Testis (tissue), 3 donors: ENCODE measurements around the gene MAGEA9B. TPM values are rescaled to one million over a fixed set of nuclear protein-coding genes. Genes with fewer than 3 reads are reported as not detected.
A peak's percentile ranks its signal among the peaks of the same experiment; 100 is the strongest.
"Not testable (repeated sequence)": the region's sequence is repeated elsewhere in the genome, so short reads cannot be mapped to it uniquely, and the experiment has no call there.

ENCODE experiments used
- DNase-seq: peaks from one replicate; pipeline ENCODE4 v3.0.0-alpha.2; 2019
- H3K27ac ChIP-seq, 2 donors: fragments of 200-600 bp; sonication (generic); one replicate each; pipeline ENCODE4 v1.5.1; 2019
- H3K27me3 ChIP-seq: fragments of 200-600 bp; sonication (generic); one replicate; pipeline ENCODE4 v1.5.1; 2019
- H3K36me3 ChIP-seq: fragments of 200-600 bp; sonication (generic); one replicate; pipeline ENCODE4 v1.5.1; 2017; ENCODE audit warnings: low read depth; ENCODE audit errors: missing control alignments
- H3K4me1 ChIP-seq: fragments of 200-600 bp; sonication (generic); one replicate; pipeline ENCODE4 v1.5.1; 2019
- H3K4me3 ChIP-seq, 2 donors: fragments of 200-600 bp; sonication (generic); one replicate each; pipeline ENCODE4 v1.5.1; 2017 to 2019
- H3K9me3 ChIP-seq: fragments of 200-600 bp; sonication (generic); one replicate; pipeline ENCODE4 v1.5.1; 2017
- POLR2A ChIP-seq: fragments of 450-650 bp; IDR thresholded peaks from one replicate; pipeline ENCODE4 v1.6.1; 2017; ENCODE audit warnings: antibody characterized with exemption, mild to moderate bottlenecking, moderate library complexity
- WGBS, 2 donors: methylation state at CpG; one replicate each; pipeline ENCODE4 v1.1.5; 2018; 5-methylcytosine and 5-hydroxymethylcytosine counted together
- intact Hi-C: fragments of 100-400 bp; cut with DNase I; formaldehyde crosslinking; loops from one replicate; pipeline ENCODE4 v1.15.1; 2023; ENCODE audit warnings: low total_unique reads
- polyA plus RNA-seq: library from polyadenylated mRNA; stranded (reverse); fragments of 350-450 nt; fragmentation: Illumina TruSeq; extraction: RNeasy Lipid Tissue Mini Kit (QIAGEN cat#74804); gene quantifications from one replicate; pipeline ENCODE4 v1.2.3, GENCODE V29; 2014; ENCODE audit warnings: low read depth, low replicate concordance; ENCODE audit not compliant: insufficient read depth
- total RNA-seq, 2 donors: library from RNA; depleted of rRNA; stranded (reverse); fragments of >200 nt; gene quantifications; one replicate each; pipeline ENCODE4 v1.2.3, GENCODE V29; 2016
- TF ChIP-seq, protein P1 (sequence below), 3 experiments: fragments of 450-650 bp in 2 of 3; fragments of 200-600 bp in 1 of 3; sonication (generic) in 1 of 3; IDR thresholded peaks; one replicate each; pipeline ENCODE4 v1.5.1; 2016 to 2019; ENCODE audit warnings: antibody characterized with exemption in 3 of 3, mild to moderate bottlenecking in 2 of 3, moderate library complexity in 1 of 3

Gene MAGEA9B
- total and polyA plus RNA-seq, 3 donors from 2014 or later: 11.0 to 24.6 (median 18.6) TPM

DNA sequence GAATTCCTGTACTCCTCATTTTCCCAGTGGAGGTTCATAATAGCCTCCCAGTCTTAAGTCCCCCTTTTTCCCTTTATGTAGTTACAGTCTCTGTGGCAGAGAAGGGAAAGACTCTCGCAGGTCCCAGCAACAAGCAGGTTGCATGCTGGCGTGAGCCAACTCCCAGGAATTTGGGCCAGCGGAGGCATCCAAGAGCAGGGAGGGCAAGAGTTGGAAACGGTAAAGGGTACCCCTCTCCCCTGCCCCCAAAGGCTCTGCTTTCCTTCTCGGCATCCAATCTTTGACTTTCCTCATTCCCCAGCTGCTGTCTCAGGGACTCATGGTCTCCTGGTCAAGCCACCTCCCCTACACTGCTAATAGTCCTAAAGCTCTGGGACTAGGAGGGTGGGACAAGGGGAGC, 23.3 kb upstream of the MAGEA9B start:
- Histone ChIP-seq H3K4me3 (no peak overlapping the region), H3K27ac (no peak overlapping the region), H3K9me3 (no peaks in the 10 kb centered on the region), H3K4me1 (no peaks in the 10 kb centered on the region), H3K36me3 (no peaks in the 10 kb centered on the region), H3K27me3 (no peaks in the 10 kb centered on the region)
- no peak for TF ChIP-seq POLR2A
- TF ChIP-seq, protein P1, sequence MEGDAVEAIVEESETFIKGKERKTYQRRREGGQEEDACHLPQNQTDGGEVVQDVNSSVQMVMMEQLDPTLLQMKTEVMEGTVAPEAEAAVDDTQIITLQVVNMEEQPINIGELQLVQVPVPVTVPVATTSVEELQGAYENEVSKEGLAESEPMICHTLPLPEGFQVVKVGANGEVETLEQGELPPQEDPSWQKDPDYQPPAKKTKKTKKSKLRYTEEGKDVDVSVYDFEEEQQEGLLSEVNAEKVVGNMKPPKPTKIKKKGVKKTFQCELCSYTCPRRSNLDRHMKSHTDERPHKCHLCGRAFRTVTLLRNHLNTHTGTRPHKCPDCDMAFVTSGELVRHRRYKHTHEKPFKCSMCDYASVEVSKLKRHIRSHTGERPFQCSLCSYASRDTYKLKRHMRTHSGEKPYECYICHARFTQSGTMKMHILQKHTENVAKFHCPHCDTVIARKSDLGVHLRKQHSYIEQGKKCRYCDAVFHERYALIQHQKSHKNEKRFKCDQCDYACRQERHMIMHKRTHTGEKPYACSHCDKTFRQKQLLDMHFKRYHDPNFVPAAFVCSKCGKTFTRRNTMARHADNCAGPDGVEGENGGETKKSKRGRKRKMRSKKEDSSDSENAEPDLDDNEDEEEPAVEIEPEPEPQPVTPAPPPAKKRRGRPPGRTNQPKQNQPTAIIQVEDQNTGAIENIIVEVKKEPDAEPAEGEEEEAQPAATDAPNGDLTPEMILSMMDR (IDR thresholded peaks at IDR 0.05): no peak
- WGBS, 2 donors: 86 to 92% methylated on average over 2 to 5 of the region's 5 CpGs
- DNase-seq: no peak
- intact Hi-C loops: no loop called here

DNA sequence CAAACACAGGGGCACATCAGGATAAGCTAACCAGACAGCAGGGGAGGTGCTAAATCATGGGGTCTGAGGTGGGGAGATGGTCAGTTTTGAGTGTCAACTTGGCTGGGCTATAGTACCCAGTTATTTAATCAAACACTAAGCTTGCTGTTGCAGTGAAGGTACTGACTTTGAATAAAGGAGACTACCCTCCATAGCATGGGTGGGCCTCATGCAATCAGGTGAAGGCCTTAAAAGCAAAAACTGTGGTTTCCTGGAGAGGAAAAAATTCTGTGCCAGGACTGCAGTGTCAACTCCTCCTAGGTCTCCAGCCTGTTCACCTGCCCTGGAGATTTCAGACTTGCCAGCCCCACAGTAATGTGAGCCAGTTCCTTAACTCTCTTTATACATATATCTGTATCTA, 20.4 kb upstream of the MAGEA9B start:
- Histone ChIP-seq H3K4me1 (no peaks in the 10 kb centered on the region), H3K27ac (no peak overlapping the region), H3K4me3 (no peak overlapping the region), H3K9me3 (no peaks in the 10 kb centered on the region), H3K27me3 (no peaks in the 10 kb centered on the region), H3K36me3 (no peaks in the 10 kb centered on the region)
- TF ChIP-seq, protein P1 (IDR thresholded peaks at IDR 0.05): no peak
- TF ChIP-seq POLR2A: no peak
- intact Hi-C loops: no loop called here
- DNase-seq: no peak

GRCh38 chrX:149605248-149605885, 18.1 kb upstream of the MAGEA9B start:
- 87 to 90% methylated on average over 2 to 7 of the region's 7 CpGs for WGBS, 2 donors
- H3K27ac ChIP-seq, H3K4me3 ChIP-seq, H3K4me1 ChIP-seq, H3K36me3 ChIP-seq, intact Hi-C loops, H3K27me3 ChIP-seq, DNase-seq, H3K9me3 ChIP-seq: not testable (repeated sequence)

GRCh38 chrX:149598603-149599002, 11.3 kb upstream of the MAGEA9B start:
- intact Hi-C loops, H3K9me3 ChIP-seq, H3K4me1 ChIP-seq, H3K27ac ChIP-seq, H3K27me3 ChIP-seq, H3K4me3 ChIP-seq, H3K36me3 ChIP-seq: not testable (repeated sequence)
- no CpG with 5 or more reads among the region's 11 CpGs for WGBS, 2 donors
- DNase-seq: peak; percentile 13

DNA sequence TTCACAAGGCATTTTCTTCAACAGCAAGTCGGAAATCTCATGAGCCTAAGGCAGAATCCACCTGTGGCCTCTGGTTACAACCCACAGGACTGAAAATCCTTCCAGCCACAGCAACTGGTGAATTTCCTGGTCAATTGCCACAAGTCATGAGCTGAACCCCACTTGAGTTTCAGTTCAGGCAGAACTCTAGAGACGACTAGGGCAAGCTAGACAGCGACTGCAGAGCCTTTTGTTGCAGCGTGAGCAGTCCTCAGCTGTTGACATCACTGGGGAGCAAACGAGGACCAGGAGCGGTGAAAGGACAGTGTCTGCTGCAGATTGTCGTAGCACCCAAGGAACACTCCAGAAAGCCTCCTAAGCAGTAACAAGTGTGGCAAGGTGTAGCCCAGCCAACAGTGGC, 8.7 kb upstream of the MAGEA9B start:
- H3K9me3 ChIP-seq, H3K27ac ChIP-seq, intact Hi-C loops, DNase-seq, H3K36me3 ChIP-seq, H3K27me3 ChIP-seq, H3K4me1 ChIP-seq, H3K4me3 ChIP-seq: not testable (repeated sequence)
- no CpG with 5 or more reads among the region's 7 CpGs for WGBS, 2 donors

GRCh38 chrX:149595214-149595613, 8.0 kb upstream of the MAGEA9B start, which contains the start of gene HSFX2:
Gene HSFX2, minus strand, starts transcription at chrX:149595314. Its CDS starts 614 bp downstream, at chrX:149594700.
- DNase-seq, H3K27me3 ChIP-seq, H3K9me3 ChIP-seq, H3K27ac ChIP-seq, H3K36me3 ChIP-seq, intact Hi-C loops, H3K4me1 ChIP-seq, H3K4me3 ChIP-seq: not testable (repeated sequence)
- WGBS, 2 donors: no CpG with 5 or more reads among the region's 17 CpGs

DNA sequence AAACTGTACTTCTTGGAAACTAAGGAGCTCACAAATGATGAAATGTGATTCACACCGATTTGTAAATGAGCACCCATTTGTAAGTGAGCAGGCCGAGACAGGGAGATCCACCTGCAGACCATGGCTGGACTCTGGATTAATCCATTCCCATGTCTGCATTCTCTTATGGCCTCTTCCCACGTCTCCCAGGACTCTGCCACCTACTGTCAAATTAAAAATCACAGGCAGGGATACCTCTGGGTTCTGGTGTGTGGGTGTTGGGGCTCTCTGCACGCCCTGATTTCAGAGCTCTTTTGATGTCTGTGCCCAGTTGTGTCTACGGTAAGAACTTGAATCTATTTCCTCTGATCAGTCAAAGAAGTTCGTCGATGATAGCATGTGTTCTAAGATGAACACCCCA, 3.7 kb upstream of the MAGEA9B start:
- DNase-seq, H3K4me3 ChIP-seq, H3K4me1 ChIP-seq, H3K36me3 ChIP-seq, H3K27me3 ChIP-seq, H3K9me3 ChIP-seq, H3K27ac ChIP-seq, intact Hi-C loops: not testable (repeated sequence)
- WGBS, 2 donors: no CpG with 5 or more reads among the region's 7 CpGs

DNA sequence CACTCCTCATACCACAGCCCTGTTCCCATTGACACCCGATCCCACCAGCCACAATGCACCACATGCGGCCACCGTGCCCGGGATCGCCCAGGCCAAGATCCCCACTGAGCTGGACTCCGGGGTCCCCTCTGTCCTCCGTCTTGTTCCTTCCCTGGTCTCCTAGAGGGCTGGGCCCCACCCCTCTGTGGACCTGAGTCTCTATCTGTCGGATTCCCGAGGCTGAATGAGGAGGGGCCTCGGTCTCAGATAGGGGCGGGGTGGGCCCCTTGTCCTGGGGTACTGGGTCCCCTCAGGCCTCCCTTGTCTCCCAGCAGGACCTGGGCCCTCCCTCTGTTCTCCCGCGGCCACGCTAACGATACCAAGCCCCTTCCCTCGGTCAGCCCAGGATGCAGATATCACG, 1.6 kb downstream of the MAGEA9B start:
- H3K36me3 ChIP-seq, H3K9me3 ChIP-seq, H3K4me1 ChIP-seq, H3K27ac ChIP-seq, intact Hi-C loops, DNase-seq, H3K27me3 ChIP-seq, H3K4me3 ChIP-seq: not testable (repeated sequence)
- no CpG with 5 or more reads among the region's 17 CpGs for WGBS, 2 donors

DNA sequence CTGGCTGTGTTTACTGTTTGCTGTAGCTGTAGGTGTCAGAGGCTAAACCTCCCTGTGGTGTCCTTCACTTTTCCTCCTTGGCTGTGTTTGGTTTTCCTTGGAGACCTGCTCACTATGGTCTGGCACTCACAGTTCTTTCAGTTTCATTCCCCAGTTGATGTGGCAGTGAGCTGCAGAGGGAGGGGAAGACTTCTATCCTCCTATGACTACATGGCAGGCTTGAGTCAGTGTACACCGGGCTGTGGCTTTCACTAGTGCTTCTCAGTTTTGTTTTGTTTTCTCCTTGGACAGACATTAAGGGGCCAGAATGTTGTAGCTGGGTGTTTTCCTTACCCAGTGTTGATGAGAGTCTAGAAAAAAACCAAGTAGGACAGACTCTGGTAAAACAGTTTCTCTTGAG, 13.8 kb downstream of the MAGEA9B start:
- H3K27me3 ChIP-seq, H3K27ac ChIP-seq, DNase-seq, H3K9me3 ChIP-seq, H3K4me1 ChIP-seq, H3K36me3 ChIP-seq, intact Hi-C loops, H3K4me3 ChIP-seq: not testable (repeated sequence)
- no CpG with 5 or more reads among the region's 1 CpG for WGBS, 2 donors
